GM23338 (cell line): ENCODE data around the gene ATG7. TPM values are rescaled to one million over a fixed set of nuclear protein-coding genes. Genes with fewer than 3 reads are reported as not detected.

Experiments
- ATAC-seq: fragments of 200-7000 bp; cut with Tn5 transposase; 3 replicates; pipeline ENCODE4 v1.9.1; 2020
- DNase-seq: peaks from one replicate; pipeline ENCODE4 v3.0.0-alpha.2; 2015; ENCODE audit warnings: low spot score
- H2AFZ ChIP-seq: fragments of 200-600 bp; sonication (generic); 2 replicates; pipeline ENCODE4 v1.8.0; 2016; ENCODE audit warnings: antibody characterized with exemption, mild to moderate bottlenecking, moderate library complexity
- H3F3A ChIP-seq: fragments of 200-600 bp; sonication (generic); replicated peaks from 2 replicates; pipeline ENCODE4 v1.8.0; 2017; ENCODE audit warnings: antibody characterized with exemption, mixed run types, low read depth
- H3K27ac ChIP-seq: fragments of 200-600 bp; sonication (generic); 2 replicates; pipeline ENCODE4 v1.6.1; 2016; ENCODE audit warnings: low read depth
- H3K27me3 ChIP-seq: fragments of 200-600 bp; sonication (generic); 2 replicates; pipeline ENCODE4 v1.8.0; 2016; ENCODE audit warnings: mild to moderate bottlenecking, mixed run types, moderate library complexity; ENCODE audit not compliant: insufficient read depth
- H3K36me3 ChIP-seq: fragments of 200-600 bp; sonication (generic); 2 replicates; pipeline ENCODE4 v1.8.0; 2016; ENCODE audit warnings: mild to moderate bottlenecking; ENCODE audit not compliant: insufficient read depth
- H3K4me1 ChIP-seq: fragments of 200-600 bp; sonication (generic); 2 replicates; pipeline ENCODE4 v1.8.0; 2016; ENCODE audit warnings: mild to moderate bottlenecking, moderate library complexity; ENCODE audit not compliant: insufficient read depth
- H3K4me2 ChIP-seq: fragments of 200-600 bp; sonication (generic); 2 replicates; pipeline ENCODE4 v1.7.1; 2017; ENCODE audit warnings: mixed run types
- H3K4me3 ChIP-seq: fragments of 200-600 bp; sonication (generic); 2 replicates; pipeline ENCODE4 v1.6.1; 2016; ENCODE audit warnings: mixed run types
- H3K79me2 ChIP-seq: fragments of 200-600 bp; sonication (generic); replicated peaks from 2 replicates; pipeline ENCODE4 v1.8.0; 2017; ENCODE audit warnings: mild to moderate bottlenecking; ENCODE audit not compliant: insufficient read depth
- H3K9me2 ChIP-seq: fragments of 200-600 bp; sonication (generic); 2 replicates; pipeline ENCODE4 v1.8.0; 2017; ENCODE audit not compliant: insufficient read depth
- H4K20me1 ChIP-seq: fragments of 200-600 bp; sonication (generic); replicated peaks from 2 replicates; pipeline ENCODE4 v1.8.0; 2017; ENCODE audit warnings: mild to moderate bottlenecking; ENCODE audit not compliant: insufficient read depth
- H3K27ac Mint-ChIP-seq: 2 replicates; pipeline ENCODE4 v1.8.0; 2020; ENCODE audit warnings: inconsistent platforms, mild to moderate bottlenecking, moderate library complexity, mixed read lengths
- H3K27me3 Mint-ChIP-seq: 3 replicates; pipeline ENCODE4 v1.8.0; 2022; ENCODE audit warnings: low read depth, mild to moderate bottlenecking, moderate library complexity, mixed read lengths, inconsistent platforms; ENCODE audit not compliant: insufficient read depth, poor library complexity
- H3K36me3 Mint-ChIP-seq: 3 replicates; pipeline ENCODE4 v1.8.0; 2021; ENCODE audit warnings: low read depth, mild to moderate bottlenecking, inconsistent platforms, moderate library complexity, mixed read lengths
- H3K4me1 Mint-ChIP-seq: 3 replicates; pipeline ENCODE4 v1.8.0; 2020; ENCODE audit warnings: mild to moderate bottlenecking, inconsistent platforms, mixed read lengths
- H3K4me3 Mint-ChIP-seq: 3 replicates; pipeline ENCODE4 v1.8.0; 2021; ENCODE audit warnings: moderate library complexity, mild to moderate bottlenecking, inconsistent platforms, mixed read lengths
- H3K9me3 Mint-ChIP-seq: 3 replicates; pipeline ENCODE4 v1.8.0; 2020; ENCODE audit warnings: moderate library complexity, mild to moderate bottlenecking, inconsistent platforms, mixed read lengths
- EZH2 ChIP-seq: fragments of 200-600 bp; sonication (generic); IDR thresholded peaks from one replicate; pipeline ENCODE4 v1.8.0; 2017; ENCODE audit warnings: antibody characterized with exemption, mild to moderate bottlenecking, low read depth; ENCODE audit not compliant: unreplicated experiment
- EZH2phosphoT487 ChIP-seq: fragments of 200-600 bp; sonication (generic); IDR thresholded peaks from one replicate; pipeline ENCODE4 v1.8.1; 2018; ENCODE audit warnings: antibody characterized with exemption; ENCODE audit not compliant: unreplicated experiment
- JUNB ChIP-seq: IDR thresholded peaks from one replicate; pipeline ENCODE4 v1.6.1; 2016; ENCODE audit warnings: antibody characterized with exemption; ENCODE audit not compliant: unreplicated experiment
- NANOG ChIP-seq: IDR thresholded peaks from 2 replicates; pipeline ENCODE4 v1.6.1; 2016; ENCODE audit warnings: antibody characterized with exemption, borderline replicate concordance
- POLR2AphosphoS5 ChIP-seq: IDR thresholded peaks from 2 replicates; pipeline ENCODE4 v1.6.1; 2016; ENCODE audit warnings: antibody characterized with exemption, low read depth
- ZNF114 ChIP-seq: fragments of 250-450 bp; sonication (Bioruptor Pico); IDR thresholded peaks from 2 replicates; pipeline ENCODE4 v1.5.0; 2020; ENCODE audit warnings: mild to moderate bottlenecking, moderate library complexity
- ZNF331 ChIP-seq: fragments of 250-450 bp; sonication (Bioruptor Pico); IDR thresholded peaks from 2 replicates; pipeline ENCODE4 v1.5.0; 2020; ENCODE audit warnings: low read depth, mild to moderate bottlenecking, moderate library complexity
- polyA plus RNA-seq: library from polyadenylated mRNA; unstranded; fragments of >200 nt; fragmentation: Nextera tagmentation; extraction: Ambion mirVana; gene quantifications from 2 replicates; pipeline ENCODE4 v1.2.1, GENCODE V29; 2016
- total RNA-seq: library from RNA; depleted of rRNA; stranded (reverse); fragments of >200 nt; shearing (Covaris generic); gene quantifications from 2 replicates; pipeline ENCODE4 v1.2.3, GENCODE V29; 2014
- TF ChIP-seq, protein P1 (sequence below): IDR thresholded peaks from 2 replicates; pipeline ENCODE4 v1.6.1; 2016; ENCODE audit warnings: antibody characterized with exemption
- TF ChIP-seq, protein P2 (sequence below): IDR thresholded peaks from one replicate; pipeline ENCODE4 v1.6.1; 2018; ENCODE audit warnings: antibody characterized with exemption; ENCODE audit not compliant: unreplicated experiment
- TF ChIP-seq, protein P3 (sequence below): fragments of 250-450 bp; sonication (Bioruptor Pico); IDR thresholded peaks from 2 replicates; pipeline ENCODE4 v1.5.0; 2020; ENCODE audit warnings: mild to moderate bottlenecking, moderate library complexity
- TF ChIP-seq, protein P4 (sequence below), 2 experiments: fragments of 200-600 bp in 1 of 2; sonication (generic) in 1 of 2; conservative IDR thresholded peaks; 2 replicates each; pipeline versions ENCODE4 v1.5.1 to v1.6.1; 2016 to 2017; ENCODE audit warnings: antibody characterized with exemption in 2 of 2, low read depth in 2 of 2, mild to moderate bottlenecking in 2 of 2, moderate library complexity in 1 of 2

The ATG7 gene
- total and polyA plus RNA-seq, 2 experiments from 2014 or later, result 16.2 to 36.7 TPM

DNA sequence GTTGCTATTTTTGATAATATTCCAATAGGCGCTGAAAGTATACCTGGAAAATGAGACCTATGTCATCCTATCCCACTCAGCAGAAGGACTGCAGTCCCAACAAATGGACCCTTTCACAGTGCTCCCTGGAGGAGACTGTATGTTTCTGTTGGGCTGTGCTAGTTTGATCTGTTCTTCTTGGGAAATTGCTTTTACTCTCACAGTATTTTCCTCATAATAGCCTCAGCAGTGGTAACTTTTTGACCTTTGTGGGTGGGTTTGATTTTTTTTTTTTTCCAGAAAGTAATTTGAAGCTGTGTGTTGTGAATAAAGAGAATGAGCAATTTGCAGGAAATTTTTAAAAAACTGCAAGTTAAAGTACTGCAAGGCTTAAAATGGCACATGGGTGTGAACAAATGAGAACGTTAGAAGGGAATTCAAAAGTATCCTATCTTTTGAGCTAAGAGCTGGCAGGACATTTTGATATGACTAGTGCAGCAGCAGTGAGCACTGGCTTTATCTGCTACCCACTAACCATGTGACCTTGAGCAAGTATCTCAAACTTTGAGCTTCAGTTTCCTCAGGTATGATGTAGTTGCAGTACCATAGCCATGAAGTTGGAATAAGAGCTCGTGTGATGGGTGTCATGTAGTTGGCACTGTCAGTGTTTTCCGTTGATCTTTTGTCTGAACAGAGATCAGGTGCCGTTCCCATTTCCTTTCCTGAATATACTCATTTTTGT, 118.4 kb downstream of the ATG7 start:
- ATAC-seq (no peak), DNase-seq (no peak)
- H3K4me3 Mint-ChIP-seq, result no peak overlapping the region
- Histone ChIP-seq H3K27me3 (no peaks in the 10 kb centered on the region), H3F3A (no peaks in the 10 kb centered on the region), H3K36me3 (no peaks in the 10 kb centered on the region), H3K4me2 (no peak overlapping the region), H3K27ac (no peak overlapping the region), H3K79me2 (no peaks in the 10 kb centered on the region), H4K20me1 (no peaks in the 10 kb centered on the region; the same call in 1 of the 2 replicates), H3K9me2 (no peaks in the 10 kb centered on the region), H3K4me1 (peaks cover 6% of the 10 kb centered on the region), H2AFZ (no peak overlapping the region), H3K4me3 (no peak overlapping the region)
- no peaks in the 10 kb centered on the region for H3K9me3 Mint-ChIP-seq
- TF ChIP-seq EZH2phosphoT487 (no peak), ZNF114 (no peak), EZH2 (no peak), POLR2AphosphoS5 (no peak), ZNF331 (CRISPR knock-in tag) (no peak), NANOG (no peak), JUNB (no peak)
- TF ChIP-seq, protein P1, sequence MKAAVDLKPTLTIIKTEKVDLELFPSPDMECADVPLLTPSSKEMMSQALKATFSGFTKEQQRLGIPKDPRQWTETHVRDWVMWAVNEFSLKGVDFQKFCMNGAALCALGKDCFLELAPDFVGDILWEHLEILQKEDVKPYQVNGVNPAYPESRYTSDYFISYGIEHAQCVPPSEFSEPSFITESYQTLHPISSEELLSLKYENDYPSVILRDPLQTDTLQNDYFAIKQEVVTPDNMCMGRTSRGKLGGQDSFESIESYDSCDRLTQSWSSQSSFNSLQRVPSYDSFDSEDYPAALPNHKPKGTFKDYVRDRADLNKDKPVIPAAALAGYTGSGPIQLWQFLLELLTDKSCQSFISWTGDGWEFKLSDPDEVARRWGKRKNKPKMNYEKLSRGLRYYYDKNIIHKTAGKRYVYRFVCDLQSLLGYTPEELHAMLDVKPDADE, result no peak
- TF ChIP-seq, protein P2, sequence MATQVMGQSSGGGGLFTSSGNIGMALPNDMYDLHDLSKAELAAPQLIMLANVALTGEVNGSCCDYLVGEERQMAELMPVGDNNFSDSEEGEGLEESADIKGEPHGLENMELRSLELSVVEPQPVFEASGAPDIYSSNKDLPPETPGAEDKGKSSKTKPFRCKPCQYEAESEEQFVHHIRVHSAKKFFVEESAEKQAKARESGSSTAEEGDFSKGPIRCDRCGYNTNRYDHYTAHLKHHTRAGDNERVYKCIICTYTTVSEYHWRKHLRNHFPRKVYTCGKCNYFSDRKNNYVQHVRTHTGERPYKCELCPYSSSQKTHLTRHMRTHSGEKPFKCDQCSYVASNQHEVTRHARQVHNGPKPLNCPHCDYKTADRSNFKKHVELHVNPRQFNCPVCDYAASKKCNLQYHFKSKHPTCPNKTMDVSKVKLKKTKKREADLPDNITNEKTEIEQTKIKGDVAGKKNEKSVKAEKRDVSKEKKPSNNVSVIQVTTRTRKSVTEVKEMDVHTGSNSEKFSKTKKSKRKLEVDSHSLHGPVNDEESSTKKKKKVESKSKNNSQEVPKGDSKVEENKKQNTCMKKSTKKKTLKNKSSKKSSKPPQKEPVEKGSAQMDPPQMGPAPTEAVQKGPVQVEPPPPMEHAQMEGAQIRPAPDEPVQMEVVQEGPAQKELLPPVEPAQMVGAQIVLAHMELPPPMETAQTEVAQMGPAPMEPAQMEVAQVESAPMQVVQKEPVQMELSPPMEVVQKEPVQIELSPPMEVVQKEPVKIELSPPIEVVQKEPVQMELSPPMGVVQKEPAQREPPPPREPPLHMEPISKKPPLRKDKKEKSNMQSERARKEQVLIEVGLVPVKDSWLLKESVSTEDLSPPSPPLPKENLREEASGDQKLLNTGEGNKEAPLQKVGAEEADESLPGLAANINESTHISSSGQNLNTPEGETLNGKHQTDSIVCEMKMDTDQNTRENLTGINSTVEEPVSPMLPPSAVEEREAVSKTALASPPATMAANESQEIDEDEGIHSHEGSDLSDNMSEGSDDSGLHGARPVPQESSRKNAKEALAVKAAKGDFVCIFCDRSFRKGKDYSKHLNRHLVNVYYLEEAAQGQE, result no peak
- TF ChIP-seq, protein P3, sequence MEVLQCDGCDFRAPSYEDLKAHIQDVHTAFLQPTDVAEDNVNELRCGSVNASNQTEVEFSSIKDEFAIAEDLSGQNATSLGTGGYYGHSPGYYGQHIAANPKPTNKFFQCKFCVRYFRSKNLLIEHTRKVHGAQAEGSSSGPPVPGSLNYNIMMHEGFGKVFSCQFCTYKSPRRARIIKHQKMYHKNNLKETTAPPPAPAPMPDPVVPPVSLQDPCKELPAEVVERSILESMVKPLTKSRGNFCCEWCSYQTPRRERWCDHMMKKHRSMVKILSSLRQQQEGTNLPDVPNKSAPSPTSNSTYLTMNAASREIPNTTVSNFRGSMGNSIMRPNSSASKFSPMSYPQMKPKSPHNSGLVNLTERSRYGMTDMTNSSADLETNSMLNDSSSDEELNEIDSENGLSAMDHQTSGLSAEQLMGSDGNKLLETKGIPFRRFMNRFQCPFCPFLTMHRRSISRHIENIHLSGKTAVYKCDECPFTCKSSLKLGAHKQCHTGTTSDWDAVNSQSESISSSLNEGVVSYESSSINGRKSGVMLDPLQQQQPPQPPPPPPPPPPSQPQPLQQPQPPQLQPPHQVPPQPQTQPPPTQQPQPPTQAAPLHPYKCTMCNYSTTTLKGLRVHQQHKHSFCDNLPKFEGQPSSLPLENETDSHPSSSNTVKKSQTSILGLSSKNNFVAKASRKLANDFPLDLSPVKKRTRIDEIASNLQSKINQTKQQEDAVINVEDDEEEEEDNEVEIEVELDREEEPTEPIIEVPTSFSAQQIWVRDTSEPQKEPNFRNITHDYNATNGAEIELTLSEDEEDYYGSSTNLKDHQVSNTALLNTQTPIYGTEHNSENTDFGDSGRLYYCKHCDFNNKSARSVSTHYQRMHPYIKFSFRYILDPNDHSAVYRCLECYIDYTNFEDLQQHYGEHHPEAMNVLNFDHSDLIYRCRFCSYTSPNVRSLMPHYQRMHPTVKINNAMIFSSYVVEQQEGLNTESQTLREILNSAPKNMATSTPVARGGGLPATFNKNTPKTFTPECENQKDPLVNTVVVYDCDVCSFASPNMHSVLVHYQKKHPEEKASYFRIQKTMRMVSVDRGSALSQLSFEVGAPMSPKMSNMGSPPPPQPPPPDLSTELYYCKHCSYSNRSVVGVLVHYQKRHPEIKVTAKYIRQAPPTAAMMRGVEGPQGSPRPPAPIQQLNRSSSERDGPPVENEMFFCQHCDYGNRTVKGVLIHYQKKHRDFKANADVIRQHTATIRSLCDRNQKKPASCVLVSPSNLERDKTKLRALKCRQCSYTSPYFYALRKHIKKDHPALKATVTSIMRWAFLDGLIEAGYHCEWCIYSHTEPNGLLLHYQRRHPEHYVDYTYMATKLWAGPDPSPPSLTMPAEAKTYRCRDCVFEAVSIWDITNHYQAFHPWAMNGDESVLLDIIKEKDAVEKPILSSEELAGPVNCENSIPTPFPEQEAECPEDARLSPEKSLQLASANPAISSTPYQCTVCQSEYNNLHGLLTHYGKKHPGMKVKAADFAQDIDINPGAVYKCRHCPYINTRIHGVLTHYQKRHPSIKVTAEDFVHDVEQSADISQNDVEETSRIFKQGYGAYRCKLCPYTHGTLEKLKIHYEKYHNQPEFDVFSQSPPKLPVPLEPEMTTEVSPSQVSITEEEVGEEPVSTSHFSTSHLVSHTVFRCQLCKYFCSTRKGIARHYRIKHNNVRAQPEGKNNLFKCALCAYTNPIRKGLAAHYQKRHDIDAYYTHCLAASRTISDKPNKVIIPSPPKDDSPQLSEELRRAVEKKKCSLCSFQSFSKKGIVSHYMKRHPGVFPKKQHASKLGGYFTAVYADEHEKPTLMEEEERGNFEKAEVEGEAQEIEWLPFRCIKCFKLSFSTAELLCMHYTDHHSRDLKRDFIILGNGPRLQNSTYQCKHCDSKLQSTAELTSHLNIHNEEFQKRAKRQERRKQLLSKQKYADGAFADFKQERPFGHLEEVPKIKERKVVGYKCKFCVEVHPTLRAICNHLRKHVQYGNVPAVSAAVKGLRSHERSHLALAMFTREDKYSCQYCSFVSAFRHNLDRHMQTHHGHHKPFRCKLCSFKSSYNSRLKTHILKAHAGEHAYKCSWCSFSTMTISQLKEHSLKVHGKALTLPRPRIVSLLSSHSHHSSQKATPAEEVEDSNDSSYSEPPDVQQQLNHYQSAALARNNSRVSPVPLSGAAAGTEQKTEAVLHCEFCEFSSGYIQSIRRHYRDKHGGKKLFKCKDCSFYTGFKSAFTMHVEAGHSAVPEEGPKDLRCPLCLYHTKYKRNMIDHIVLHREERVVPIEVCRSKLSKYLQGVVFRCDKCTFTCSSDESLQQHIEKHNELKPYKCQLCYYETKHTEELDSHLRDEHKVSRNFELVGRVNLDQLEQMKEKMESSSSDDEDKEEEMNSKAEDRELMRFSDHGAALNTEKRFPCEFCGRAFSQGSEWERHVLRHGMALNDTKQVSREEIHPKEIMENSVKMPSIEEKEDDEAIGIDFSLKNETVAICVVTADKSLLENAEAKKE (CRISPR knock-in tag), result no peak
- TF ChIP-seq, protein P4, sequence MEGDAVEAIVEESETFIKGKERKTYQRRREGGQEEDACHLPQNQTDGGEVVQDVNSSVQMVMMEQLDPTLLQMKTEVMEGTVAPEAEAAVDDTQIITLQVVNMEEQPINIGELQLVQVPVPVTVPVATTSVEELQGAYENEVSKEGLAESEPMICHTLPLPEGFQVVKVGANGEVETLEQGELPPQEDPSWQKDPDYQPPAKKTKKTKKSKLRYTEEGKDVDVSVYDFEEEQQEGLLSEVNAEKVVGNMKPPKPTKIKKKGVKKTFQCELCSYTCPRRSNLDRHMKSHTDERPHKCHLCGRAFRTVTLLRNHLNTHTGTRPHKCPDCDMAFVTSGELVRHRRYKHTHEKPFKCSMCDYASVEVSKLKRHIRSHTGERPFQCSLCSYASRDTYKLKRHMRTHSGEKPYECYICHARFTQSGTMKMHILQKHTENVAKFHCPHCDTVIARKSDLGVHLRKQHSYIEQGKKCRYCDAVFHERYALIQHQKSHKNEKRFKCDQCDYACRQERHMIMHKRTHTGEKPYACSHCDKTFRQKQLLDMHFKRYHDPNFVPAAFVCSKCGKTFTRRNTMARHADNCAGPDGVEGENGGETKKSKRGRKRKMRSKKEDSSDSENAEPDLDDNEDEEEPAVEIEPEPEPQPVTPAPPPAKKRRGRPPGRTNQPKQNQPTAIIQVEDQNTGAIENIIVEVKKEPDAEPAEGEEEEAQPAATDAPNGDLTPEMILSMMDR (conservative IDR thresholded peaks at IDR 0.05; ENCODE audit: low read depth in 2 of 2), result no peak
- H3K4me1 Mint-ChIP-seq, result peaks cover 15% of the 10 kb centered on the region
- H3K27ac Mint-ChIP-seq, result no peak overlapping the region
- no peaks in the 10 kb centered on the region for H3K36me3 Mint-ChIP-seq
- H3K27me3 Mint-ChIP-seq, result peaks cover 3% of the 10 kb centered on the region
